CD4-positive, alpha-beta T cell treated with Interleukin-21 for 1 hour (primary cell): Measurements from ENCODE around the gene UGT3A1.

Source experiments
- DNase-seq: peaks from one replicate; pipeline ENCODE4 v3.0.0-alpha.2; 2020

UGT3A1 gene

DNA sequence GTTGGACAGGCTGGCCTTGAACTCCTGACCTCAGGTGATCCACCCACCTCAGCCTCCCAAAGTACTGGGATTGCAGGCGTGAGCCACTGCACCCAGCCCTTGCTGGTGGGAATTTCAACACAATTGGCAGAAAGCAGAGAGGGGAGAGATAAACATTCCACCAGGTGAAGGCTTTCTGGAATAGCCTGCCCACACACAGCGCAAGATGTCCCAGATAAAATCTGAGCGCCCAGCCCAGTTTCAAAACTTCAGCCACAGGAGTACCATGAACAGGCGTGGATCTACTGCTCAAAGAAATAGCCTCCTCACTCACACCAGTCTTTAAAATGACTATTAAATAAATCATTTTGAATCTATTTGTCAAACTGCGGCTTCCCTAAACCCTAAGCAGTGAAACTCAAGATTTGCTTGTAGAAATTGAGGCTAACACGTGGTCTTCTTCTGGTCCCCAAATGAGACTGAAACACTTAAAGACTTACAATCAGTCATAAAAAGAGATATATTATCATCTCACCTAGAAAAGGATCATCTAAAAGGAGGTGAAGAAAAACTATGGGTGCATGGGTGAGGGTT, 87.5 kb downstream of the UGT3A1 start:
- DNase-seq = no peak

DNA sequence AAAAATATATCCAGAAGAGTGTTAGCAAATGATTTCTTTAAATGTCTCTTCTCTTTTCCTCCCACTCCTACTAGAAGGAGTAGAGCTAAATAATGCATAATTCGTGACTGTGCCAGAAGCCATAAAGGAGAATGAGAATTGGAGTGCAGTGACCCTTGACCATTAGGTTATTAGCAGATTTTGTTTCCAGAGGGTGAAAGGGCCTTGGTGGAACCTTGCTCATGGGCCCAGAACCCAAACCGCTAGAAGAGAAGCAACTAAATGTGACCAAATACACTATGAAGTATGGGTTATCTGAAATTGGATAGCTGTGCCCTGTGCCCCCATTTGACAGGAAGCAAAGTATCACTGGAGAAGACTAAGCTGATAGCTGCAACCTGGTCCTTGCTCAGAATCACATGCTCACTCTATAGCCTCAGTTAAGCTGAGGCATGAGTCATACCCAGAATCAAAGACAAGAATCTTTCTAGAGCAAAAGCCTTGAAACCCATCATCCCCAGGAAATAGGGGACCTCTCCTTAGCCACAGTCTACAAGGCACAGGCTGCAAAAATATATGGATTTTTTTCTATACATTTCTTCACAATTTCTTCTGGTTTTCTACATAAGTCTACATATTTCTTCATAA, 89.0 kb downstream of the UGT3A1 start:
- no peak for DNase-seq
